ENCODE measurements around the gene GTF2A1. TPM values are rescaled to one million over a fixed set of nuclear protein-coding genes. Genes with fewer than 3 reads are reported as not detected.

The GTF2A1 gene
- total RNA-seq, 1 experiment from 2014 or later = 54.3 TPM

DNA sequence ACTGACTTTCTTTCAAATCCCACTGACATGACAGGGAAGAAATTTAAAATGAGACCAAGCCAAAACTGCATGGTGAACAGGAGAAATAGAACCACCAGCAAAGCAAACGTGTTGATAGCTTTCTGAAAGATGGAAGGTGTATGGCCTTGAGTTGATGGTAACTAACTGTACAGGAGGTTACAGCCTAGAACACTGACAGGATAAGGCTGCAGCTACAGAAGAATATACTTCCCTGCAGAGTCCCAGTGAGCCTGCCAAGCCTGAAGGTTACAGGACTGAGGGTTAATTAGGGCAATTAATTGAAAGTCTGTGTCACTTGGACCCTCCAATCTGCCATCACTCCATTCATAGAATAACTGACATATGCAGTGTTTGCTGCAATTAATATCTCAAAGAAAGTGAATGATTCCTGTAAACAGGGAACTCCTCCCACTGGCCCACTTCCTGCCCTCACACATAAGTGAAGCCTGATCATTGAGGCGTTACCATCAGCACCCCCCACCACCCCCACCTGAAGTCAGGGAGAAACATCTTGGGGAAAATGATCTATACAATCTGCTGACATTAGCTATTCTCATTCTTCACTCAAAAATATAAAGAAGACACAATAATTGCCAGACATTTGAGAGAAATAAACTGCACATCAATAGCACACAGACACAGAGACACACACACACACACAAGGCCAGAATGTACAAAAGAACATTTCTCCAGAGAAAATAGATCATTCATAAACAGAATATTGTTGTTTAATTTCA is 73.4 kb downstream of the GTF2A1 start:
- Histone ChIP-seq H3K27ac (ENCODE audit: low read depth, low read length, poor library complexity, severe bottlenecking) (no peak overlapping the region), H3K4me3 (ENCODE audit: low read depth, low read length, poor library complexity, severe bottlenecking) (no peak overlapping the region), H3K27me3 (replicated peaks; ENCODE audit: insufficient read depth, low read depth, low read length, poor library complexity) (no peaks in the 10 kb centered on the region), H3K36me3 (ENCODE audit: insufficient read depth, low read length, poor library complexity, severe bottlenecking) (no peaks in the 10 kb centered on the region), H3K9me3 (ENCODE audit: low read depth, low read length, poor library complexity, severe bottlenecking) (no peaks in the 10 kb centered on the region), H3K4me1 (ENCODE audit: insufficient read depth, low read length, poor library complexity, severe bottlenecking) (no peaks in the 10 kb centered on the region)
- intact Hi-C loops (cut with micrococcal nuclease; ENCODE audit: unreplicated experiment) = no loop called here
- CTCF ChIA-PET = interaction anchor here (0.5 to 0.6 kb wide), 2 partner anchors 32 to 68 kb away, joined by 3 to 4 read pairs; no protein-coding TSS in a partner anchor
- POLR2A ChIA-PET (ENCODE audit: low non-redundant PET) = no interaction called here
- no peak for TF ChIP-seq EZH2 (IDR thresholded peaks at IDR 0.05; ENCODE audit: borderline replicate concordance, low read depth, low read length, poor library complexity, severe bottlenecking)
- TF ChIP-seq, protein P1, sequence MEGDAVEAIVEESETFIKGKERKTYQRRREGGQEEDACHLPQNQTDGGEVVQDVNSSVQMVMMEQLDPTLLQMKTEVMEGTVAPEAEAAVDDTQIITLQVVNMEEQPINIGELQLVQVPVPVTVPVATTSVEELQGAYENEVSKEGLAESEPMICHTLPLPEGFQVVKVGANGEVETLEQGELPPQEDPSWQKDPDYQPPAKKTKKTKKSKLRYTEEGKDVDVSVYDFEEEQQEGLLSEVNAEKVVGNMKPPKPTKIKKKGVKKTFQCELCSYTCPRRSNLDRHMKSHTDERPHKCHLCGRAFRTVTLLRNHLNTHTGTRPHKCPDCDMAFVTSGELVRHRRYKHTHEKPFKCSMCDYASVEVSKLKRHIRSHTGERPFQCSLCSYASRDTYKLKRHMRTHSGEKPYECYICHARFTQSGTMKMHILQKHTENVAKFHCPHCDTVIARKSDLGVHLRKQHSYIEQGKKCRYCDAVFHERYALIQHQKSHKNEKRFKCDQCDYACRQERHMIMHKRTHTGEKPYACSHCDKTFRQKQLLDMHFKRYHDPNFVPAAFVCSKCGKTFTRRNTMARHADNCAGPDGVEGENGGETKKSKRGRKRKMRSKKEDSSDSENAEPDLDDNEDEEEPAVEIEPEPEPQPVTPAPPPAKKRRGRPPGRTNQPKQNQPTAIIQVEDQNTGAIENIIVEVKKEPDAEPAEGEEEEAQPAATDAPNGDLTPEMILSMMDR (conservative IDR thresholded peaks at IDR 0.05; ENCODE audit: low read depth, low read length) = no peak
- DNase-seq (ENCODE audit: low spot score) = no peak
- BruUV-seq (replicated peaks) = no TSS peak

DNA sequence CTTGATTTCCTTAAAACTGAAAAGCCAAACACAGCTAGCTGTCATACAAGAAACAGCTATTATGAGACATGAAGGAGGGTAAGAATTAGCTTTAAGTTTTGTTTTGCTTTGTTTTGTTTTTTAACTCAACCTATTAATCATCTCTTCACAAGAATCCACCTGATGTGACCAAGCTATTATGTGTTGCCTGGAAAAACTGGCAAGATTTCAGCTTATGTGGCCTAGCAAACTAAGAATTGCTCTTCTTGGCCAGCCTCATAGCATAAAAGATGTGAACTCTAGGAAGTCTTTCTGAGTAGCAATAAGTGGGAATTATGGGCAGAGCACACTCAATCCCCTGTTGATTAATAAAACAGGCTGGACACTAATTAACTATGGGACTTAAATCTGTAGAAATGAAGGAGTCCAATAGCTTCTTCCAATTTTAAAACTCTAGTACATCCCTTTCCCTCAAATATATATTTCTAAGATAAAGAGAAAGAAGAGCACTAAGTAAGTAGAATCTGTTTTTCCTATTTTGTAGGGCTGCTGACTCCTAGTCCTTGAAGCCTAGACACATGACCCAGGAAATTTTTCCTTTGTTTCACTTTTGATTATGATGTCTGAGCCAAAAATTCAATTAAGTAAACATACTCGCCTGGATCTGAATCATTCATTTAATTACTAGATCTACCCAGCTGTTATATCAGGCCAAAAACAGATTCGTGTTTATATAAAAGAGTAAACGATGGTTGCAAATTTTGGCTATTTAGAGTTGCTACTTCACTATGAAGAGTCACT is 75.7 kb downstream of the GTF2A1 start:
- no peak overlapping the region for H3K4me3 ChIP-seq (ENCODE audit: low read depth, low read length, poor library complexity, severe bottlenecking)
- ChIA-PET POLR2A (ENCODE audit: low non-redundant PET) (no interaction called here), CTCF (no interaction called here)
- BruUV-seq (replicated peaks) = no TSS peak
- intact Hi-C loops (cut with micrococcal nuclease; ENCODE audit: unreplicated experiment) = no loop called here
- H3K27ac ChIP-seq (ENCODE audit: low read depth, low read length, poor library complexity, severe bottlenecking) = no peak overlapping the region
- no peak for DNase-seq (ENCODE audit: low spot score)
- H3K27me3 ChIP-seq (replicated peaks; ENCODE audit: insufficient read depth, low read depth, low read length, poor library complexity) = no peaks in the 10 kb centered on the region
- no peaks in the 10 kb centered on the region for H3K36me3 ChIP-seq (ENCODE audit: insufficient read depth, low read length, poor library complexity, severe bottlenecking)
- H3K4me1 ChIP-seq (ENCODE audit: insufficient read depth, low read length, poor library complexity, severe bottlenecking) = no peaks in the 10 kb centered on the region
- H3K9me3 ChIP-seq (ENCODE audit: low read depth, low read length, poor library complexity, severe bottlenecking) = no peaks in the 10 kb centered on the region
- TF ChIP-seq EZH2 (IDR thresholded peaks at IDR 0.05; ENCODE audit: borderline replicate concordance, low read depth, low read length, poor library complexity, severe bottlenecking) = no peak
- TF ChIP-seq, protein P1 (conservative IDR thresholded peaks at IDR 0.05; ENCODE audit: low read depth, low read length) = no peak

DNA sequence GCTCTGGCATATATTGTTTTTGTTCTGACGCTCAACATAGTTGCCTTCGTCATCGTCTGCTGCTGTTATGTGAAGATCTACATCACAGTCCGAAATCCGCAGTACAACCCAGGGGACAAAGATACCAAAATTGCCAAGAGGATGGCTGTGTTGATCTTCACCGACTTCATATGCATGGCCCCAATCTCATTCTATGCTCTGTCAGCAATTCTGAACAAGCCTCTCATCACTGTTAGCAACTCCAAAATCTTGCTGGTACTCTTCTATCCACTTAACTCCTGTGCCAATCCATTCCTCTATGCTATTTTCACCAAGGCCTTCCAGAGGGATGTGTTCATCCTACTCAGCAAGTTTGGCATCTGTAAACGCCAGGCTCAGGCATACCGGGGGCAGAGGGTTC is 77.0 kb downstream of the GTF2A1 start:
- POLR2A ChIA-PET (ENCODE audit: low non-redundant PET) = no interaction called here

More for the DNA sequence above, 77.0 kb downstream of the GTF2A1 start:
- CTCF ChIA-PET = no interaction called here
- Histone ChIP-seq H3K4me3 (ENCODE audit: low read depth, low read length, poor library complexity, severe bottlenecking) (no peak overlapping the region), H3K27me3 (replicated peaks; ENCODE audit: insufficient read depth, low read depth, low read length, poor library complexity) (no peaks in the 10 kb centered on the region), H3K36me3 (ENCODE audit: insufficient read depth, low read length, poor library complexity, severe bottlenecking) (no peaks in the 10 kb centered on the region), H3K27ac (ENCODE audit: low read depth, low read length, poor library complexity, severe bottlenecking) (no peak overlapping the region), H3K4me1 (ENCODE audit: insufficient read depth, low read length, poor library complexity, severe bottlenecking) (no peaks in the 10 kb centered on the region), H3K9me3 (ENCODE audit: low read depth, low read length, poor library complexity, severe bottlenecking) (no peaks in the 10 kb centered on the region)
- intact Hi-C loops (cut with micrococcal nuclease; ENCODE audit: unreplicated experiment) = no loop called here
- BruUV-seq (replicated peaks) = no TSS peak
- TF ChIP-seq, protein P1 (conservative IDR thresholded peaks at IDR 0.05; ENCODE audit: low read depth, low read length) = no peak
- no peak for TF ChIP-seq EZH2 (IDR thresholded peaks at IDR 0.05; ENCODE audit: borderline replicate concordance, low read depth, low read length, poor library complexity, severe bottlenecking)
- no peak for DNase-seq (ENCODE audit: low spot score)
